GM12878 (cell line): ENCODE data around the gene PRR15L. TPM values are rescaled to one million over a fixed set of nuclear protein-coding genes. Genes with fewer than 3 reads are reported as not detected.

Experiments
- ATF7 ChIP-seq: fragments of 450-650 bp; IDR thresholded peaks from 2 replicates; pipeline ENCODE4 v1.6.1; 2016; ENCODE audit warnings: low read depth, mild to moderate bottlenecking
- BACH1 ChIP-seq: fragments of 450-650 bp; IDR thresholded peaks from 2 replicates; pipeline ENCODE4 v1.6.1; 2017; ENCODE audit warnings: mild to moderate bottlenecking, borderline replicate concordance
- CHD2 ChIP-seq: IDR thresholded peaks from 2 replicates; pipeline ENCODE4 v1.6.1; 2011; ENCODE audit warnings: low read depth, low read length, improper control_type of control experiment, borderline replicate concordance
- DPF2 ChIP-seq: fragments of 450-650 bp; IDR thresholded peaks from 2 replicates; pipeline ENCODE4 v1.6.1; 2017; ENCODE audit warnings: mild to moderate bottlenecking
- FOS ChIP-seq: IDR thresholded peaks from 3 replicates; pipeline ENCODE4 v1.6.1; 2011; ENCODE audit warnings: borderline replicate concordance; ENCODE audit not compliant: insufficient read length; ENCODE audit errors: extremely low read depth
- GATAD2B ChIP-seq: fragments of 450-650 bp; conservative IDR thresholded peaks from 2 replicates; pipeline ENCODE4 v1.6.1; 2017; ENCODE audit warnings: low read depth, mild to moderate bottlenecking, moderate library complexity
- HDGF ChIP-seq: fragments of 450-650 bp; IDR thresholded peaks from 2 replicates; pipeline ENCODE4 v1.6.1; 2016; ENCODE audit warnings: antibody characterized with exemption
- IKZF1 ChIP-seq: fragments of 450-650 bp; conservative IDR thresholded peaks from 2 replicates; pipeline ENCODE4 v1.6.1; 2017; ENCODE audit warnings: antibody characterized with exemption, mild to moderate bottlenecking
- MYB ChIP-seq: fragments of 150-350 bp; IDR thresholded peaks from 2 replicates; pipeline ENCODE4 v1.6.1; 2014; ENCODE audit warnings: mild to moderate bottlenecking, low read depth, low read length, borderline replicate concordance
- NBN ChIP-seq: fragments of 450-650 bp; IDR thresholded peaks from 2 replicates; pipeline ENCODE4 v1.6.1; 2016
- RB1 ChIP-seq: fragments of 450-650 bp; formaldehyde crosslinking; IDR thresholded peaks from 2 replicates; pipeline ENCODE4 v1.6.1; 2017; ENCODE audit warnings: mild to moderate bottlenecking, borderline replicate concordance
- SIN3A ChIP-seq: IDR thresholded peaks from 2 replicates; pipeline ENCODE4 v1.6.1; 2012; ENCODE audit warnings: low read depth, low read length, improper control_type of control experiment
- STAT1 ChIP-seq: fragments of 450-650 bp; conservative IDR thresholded peaks from 2 replicates; pipeline ENCODE4 v1.6.1; 2014; ENCODE audit warnings: antibody characterized with exemption, mild to moderate bottlenecking
- TCF3 ChIP-seq: IDR thresholded peaks from 2 replicates; pipeline ENCODE4 v1.6.1; 2012; ENCODE audit warnings: low read depth, mild to moderate bottlenecking, low read length, borderline replicate concordance; ENCODE audit not compliant: insufficient read depth
- YY1 ChIP-seq: IDR thresholded peaks from 2 replicates; pipeline ENCODE4 v1.6.1; 2011; ENCODE audit warnings: low read depth, mild to moderate bottlenecking, low read length
- polyA plus RNA-seq, 11 experiments: library from polyadenylated mRNA; depleted of rRNA in 4 of 11; unstranded in 6 of 11; stranded (reverse) in 5 of 11; fragments of >200 nt; fragmentation: Nextera tagmentation in 4 of 11; fragmentation: Illumina TruSeq in 1 of 11; extraction: Ambion mirVana in 4 of 11; extraction: Trizol in 1 of 11; gene quantifications; 1 replicate in 1 of 11; 2 replicates in 10 of 11; pipeline versions ENCODE4 v1.2.1 to v1.2.3, GENCODE V29; 2011 to 2016; ENCODE audit warnings: inconsistent platforms in 2 of 11, missing spikeins in 2 of 11, low read depth in 1 of 11
- total RNA-seq, 4 experiments: library from RNA; depleted of rRNA in 3 of 4; stranded (reverse); fragments of >200 nt in 3 of 4; fragmentation: Illumina TruSeq in 1 of 4; extraction: Trizol in 1 of 4; gene quantifications; 2 replicates each; pipeline versions ENCODE4 v1.2.1 to v1.2.3, GENCODE V29; 2013 to 2021
- TF ChIP-seq, protein P1 (sequence below): IDR thresholded peaks from 2 replicates; pipeline ENCODE4 v1.6.1; 2011; ENCODE audit warnings: borderline replicate concordance, low read depth, mild to moderate bottlenecking, moderate library complexity, low read length; ENCODE audit not compliant: insufficient read depth, poor library complexity, severe bottlenecking
- TF ChIP-seq, protein P2 (sequence below): fragments of 450-650 bp; conservative IDR thresholded peaks from 2 replicates; pipeline ENCODE4 v1.6.1; 2017; ENCODE audit warnings: mild to moderate bottlenecking, moderate library complexity
- TF ChIP-seq, protein P3 (sequence below): IDR thresholded peaks from 2 replicates; pipeline ENCODE4 v1.6.1; 2012; ENCODE audit warnings: low read depth, low read length, improper control_type of control experiment
- TF ChIP-seq, protein P4 (sequence below): fragments of 450-650 bp; formaldehyde crosslinking; IDR thresholded peaks from 2 replicates; pipeline ENCODE4 v1.4.0; 2020; ENCODE audit warnings: mild to moderate bottlenecking, moderate library complexity
- TF ChIP-seq, protein P5 (sequence below): IDR thresholded peaks from 2 replicates; pipeline ENCODE4 v1.6.1; 2011; ENCODE audit warnings: low read depth, low read length, improper control_type of control experiment, borderline replicate concordance
- TF ChIP-seq, protein P6 (sequence below): IDR thresholded peaks from 2 replicates; pipeline ENCODE4 v1.6.1; 2012; ENCODE audit warnings: low read length, inconsistent platforms

Gene PRR15L
- total and polyA plus RNA-seq, 10 of the 15 experiments (the other 5 are each of a cell fraction or from before 2014, with no cell fraction given), result 0.11 to 0.18 TPM; not detected in 8

DNA sequence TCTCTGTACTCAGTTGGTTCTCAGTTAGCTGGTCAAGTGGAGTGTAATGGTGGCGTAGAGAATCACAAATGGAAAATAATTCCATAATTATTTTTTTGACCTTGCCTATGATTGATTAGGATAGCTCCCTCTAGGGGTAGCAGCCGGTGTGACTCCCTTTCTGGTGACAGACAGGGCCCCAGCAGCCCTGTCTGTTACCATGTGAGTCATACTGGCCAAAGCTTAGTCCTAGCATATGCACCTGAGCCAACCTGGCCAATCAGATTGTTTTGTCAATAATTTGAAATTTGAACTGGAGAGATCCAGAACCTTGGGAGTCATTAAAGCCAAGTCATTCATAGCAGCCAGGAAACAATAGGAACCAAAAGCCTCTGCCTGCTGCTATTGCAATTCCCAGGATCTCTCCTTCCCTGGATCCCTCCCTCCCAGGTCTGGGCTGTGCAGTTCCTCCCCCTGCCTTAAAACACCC is 10.7 kb downstream of the PRR15L start (continued):
- TF ChIP-seq, protein P1, sequence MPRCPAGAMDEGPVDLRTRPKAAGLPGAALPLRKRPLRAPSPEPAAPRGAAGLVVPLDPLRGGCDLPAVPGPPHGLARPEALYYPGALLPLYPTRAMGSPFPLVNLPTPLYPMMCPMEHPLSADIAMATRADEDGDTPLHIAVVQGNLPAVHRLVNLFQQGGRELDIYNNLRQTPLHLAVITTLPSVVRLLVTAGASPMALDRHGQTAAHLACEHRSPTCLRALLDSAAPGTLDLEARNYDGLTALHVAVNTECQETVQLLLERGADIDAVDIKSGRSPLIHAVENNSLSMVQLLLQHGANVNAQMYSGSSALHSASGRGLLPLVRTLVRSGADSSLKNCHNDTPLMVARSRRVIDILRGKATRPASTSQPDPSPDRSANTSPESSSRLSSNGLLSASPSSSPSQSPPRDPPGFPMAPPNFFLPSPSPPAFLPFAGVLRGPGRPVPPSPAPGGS, result no peak
- TF ChIP-seq HDGF (no peak), NBN (no peak), IKZF1 (no peak), CHD2 (no peak), DPF2 (no peak), RB1 (no peak), GATAD2B (no peak), YY1 (0 out of 2 replicates have a peak, but pooled peaks have one; percentile 49), FOS (no peak), STAT1 (no peak), ATF7 (0 out of 2 replicates have a peak, but pooled peaks have one; percentile 16), BACH1 (no peak), MYB (no peak), SIN3A (no peak), TCF3 (no peak)
- TF ChIP-seq, protein P2, sequence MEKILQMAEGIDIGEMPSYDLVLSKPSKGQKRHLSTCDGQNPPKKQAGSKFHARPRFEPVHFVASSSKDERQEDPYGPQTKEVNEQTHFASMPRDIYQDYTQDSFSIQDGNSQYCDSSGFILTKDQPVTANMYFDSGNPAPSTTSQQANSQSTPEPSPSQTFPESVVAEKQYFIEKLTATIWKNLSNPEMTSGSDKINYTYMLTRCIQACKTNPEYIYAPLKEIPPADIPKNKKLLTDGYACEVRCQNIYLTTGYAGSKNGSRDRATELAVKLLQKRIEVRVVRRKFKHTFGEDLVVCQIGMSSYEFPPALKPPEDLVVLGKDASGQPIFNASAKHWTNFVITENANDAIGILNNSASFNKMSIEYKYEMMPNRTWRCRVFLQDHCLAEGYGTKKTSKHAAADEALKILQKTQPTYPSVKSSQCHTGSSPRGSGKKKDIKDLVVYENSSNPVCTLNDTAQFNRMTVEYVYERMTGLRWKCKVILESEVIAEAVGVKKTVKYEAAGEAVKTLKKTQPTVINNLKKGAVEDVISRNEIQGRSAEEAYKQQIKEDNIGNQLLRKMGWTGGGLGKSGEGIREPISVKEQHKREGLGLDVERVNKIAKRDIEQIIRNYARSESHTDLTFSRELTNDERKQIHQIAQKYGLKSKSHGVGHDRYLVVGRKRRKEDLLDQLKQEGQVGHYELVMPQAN, result no peak
- TF ChIP-seq, protein P3, sequence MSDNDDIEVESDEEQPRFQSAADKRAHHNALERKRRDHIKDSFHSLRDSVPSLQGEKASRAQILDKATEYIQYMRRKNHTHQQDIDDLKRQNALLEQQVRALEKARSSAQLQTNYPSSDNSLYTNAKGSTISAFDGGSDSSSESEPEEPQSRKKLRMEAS, result no peak
- TF ChIP-seq, protein P4, sequence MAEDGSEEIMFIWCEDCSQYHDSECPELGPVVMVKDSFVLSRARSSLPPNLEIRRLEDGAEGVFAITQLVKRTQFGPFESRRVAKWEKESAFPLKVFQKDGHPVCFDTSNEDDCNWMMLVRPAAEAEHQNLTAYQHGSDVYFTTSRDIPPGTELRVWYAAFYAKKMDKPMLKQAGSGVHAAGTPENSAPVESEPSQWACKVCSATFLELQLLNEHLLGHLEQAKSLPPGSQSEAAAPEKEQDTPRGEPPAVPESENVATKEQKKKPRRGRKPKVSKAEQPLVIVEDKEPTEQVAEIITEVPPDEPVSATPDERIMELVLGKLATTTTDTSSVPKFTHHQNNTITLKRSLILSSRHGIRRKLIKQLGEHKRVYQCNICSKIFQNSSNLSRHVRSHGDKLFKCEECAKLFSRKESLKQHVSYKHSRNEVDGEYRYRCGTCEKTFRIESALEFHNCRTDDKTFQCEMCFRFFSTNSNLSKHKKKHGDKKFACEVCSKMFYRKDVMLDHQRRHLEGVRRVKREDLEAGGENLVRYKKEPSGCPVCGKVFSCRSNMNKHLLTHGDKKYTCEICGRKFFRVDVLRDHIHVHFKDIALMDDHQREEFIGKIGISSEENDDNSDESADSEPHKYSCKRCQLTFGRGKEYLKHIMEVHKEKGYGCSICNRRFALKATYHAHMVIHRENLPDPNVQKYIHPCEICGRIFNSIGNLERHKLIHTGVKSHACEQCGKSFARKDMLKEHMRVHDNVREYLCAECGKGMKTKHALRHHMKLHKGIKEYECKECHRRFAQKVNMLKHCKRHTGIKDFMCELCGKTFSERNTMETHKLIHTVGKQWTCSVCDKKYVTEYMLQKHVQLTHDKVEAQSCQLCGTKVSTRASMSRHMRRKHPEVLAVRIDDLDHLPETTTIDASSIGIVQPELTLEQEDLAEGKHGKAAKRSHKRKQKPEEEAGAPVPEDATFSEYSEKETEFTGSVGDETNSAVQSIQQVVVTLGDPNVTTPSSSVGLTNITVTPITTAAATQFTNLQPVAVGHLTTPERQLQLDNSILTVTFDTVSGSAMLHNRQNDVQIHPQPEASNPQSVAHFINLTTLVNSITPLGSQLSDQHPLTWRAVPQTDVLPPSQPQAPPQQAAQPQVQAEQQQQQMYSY, result no peak
- TF ChIP-seq, protein P5, sequence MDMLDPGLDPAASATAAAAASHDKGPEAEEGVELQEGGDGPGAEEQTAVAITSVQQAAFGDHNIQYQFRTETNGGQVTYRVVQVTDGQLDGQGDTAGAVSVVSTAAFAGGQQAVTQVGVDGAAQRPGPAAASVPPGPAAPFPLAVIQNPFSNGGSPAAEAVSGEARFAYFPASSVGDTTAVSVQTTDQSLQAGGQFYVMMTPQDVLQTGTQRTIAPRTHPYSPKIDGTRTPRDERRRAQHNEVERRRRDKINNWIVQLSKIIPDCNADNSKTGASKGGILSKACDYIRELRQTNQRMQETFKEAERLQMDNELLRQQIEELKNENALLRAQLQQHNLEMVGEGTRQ, result peak; percentile 12; the same call in 1 of the 2 replicates
- TF ChIP-seq, protein P6, sequence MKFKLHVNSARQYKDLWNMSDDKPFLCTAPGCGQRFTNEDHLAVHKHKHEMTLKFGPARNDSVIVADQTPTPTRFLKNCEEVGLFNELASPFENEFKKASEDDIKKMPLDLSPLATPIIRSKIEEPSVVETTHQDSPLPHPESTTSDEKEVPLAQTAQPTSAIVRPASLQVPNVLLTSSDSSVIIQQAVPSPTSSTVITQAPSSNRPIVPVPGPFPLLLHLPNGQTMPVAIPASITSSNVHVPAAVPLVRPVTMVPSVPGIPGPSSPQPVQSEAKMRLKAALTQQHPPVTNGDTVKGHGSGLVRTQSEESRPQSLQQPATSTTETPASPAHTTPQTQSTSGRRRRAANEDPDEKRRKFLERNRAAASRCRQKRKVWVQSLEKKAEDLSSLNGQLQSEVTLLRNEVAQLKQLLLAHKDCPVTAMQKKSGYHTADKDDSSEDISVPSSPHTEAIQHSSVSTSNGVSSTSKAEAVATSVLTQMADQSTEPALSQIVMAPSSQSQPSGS, result no peak
